Measurements from ENCODE around the gene RAB40B.

RAB40B gene

GRCh38 chr17:82644148-82644547 lies 54.4 kb downstream of the RAB40B start:
- Histone ChIP-seq H3K36me3 (ENCODE audit: control insufficient read depth in 1 of 2, insufficient read depth in 2 of 2, low read length in 2 of 2) (peaks cover 39% of the 10 kb centered on the region in 2 experiments), H3K9me3 (ENCODE audit: insufficient read depth, low read depth, low read length) (no peaks in the 10 kb centered on the region), H3K9ac (ENCODE audit: low read length) (peak overlapping the region; percentile 6), H3K23ac (ENCODE audit: low read length) (no peak overlapping the region), H4K91ac (ENCODE audit: low read depth, low read length) (no peak overlapping the region), H2AK5ac (ENCODE audit: low read length) (no peak overlapping the region), H4K12ac (ENCODE audit: low read depth, low read length) (no peak overlapping the region), H3K14ac (ENCODE audit: low read length) (no peak overlapping the region), H3K4me3 (ENCODE audit: low read depth, low read length) (no peak overlapping the region), H4K8ac (ENCODE audit: low read depth, low read length) (no peak overlapping the region), H3K79me1 (ENCODE audit: low read length) (peaks cover 5% of the 10 kb centered on the region), H2BK12ac (ENCODE audit: low read length) (no peak overlapping the region), H3K4me1 (ENCODE audit: control insufficient read depth in 1 of 2, insufficient read depth in 2 of 2, low read length in 2 of 2) (peaks cover 0 to 9% of the 10 kb centered on the region in 2 experiments), H3K27ac (ENCODE audit: low read depth, low read length) (no peak overlapping the region), H2BK120ac (ENCODE audit: insufficient read depth, low read length, poor library complexity) (no peak overlapping the region), H3K27me3 (ENCODE audit: insufficient read depth, low read length) (no peaks in the 10 kb centered on the region), H3K18ac (ENCODE audit: low read length) (no peak overlapping the region), H3K79me2 (ENCODE audit: control insufficient read depth, insufficient read depth, low read length, poor library complexity) (peaks cover 22% of the 10 kb centered on the region), H3K4ac (ENCODE audit: low read depth, low read length) (no peak overlapping the region), H2AFZ (ENCODE audit: insufficient read depth, low read length, poor library complexity) (no peak overlapping the region), H3K4me2 (ENCODE audit: low read length) (no peak overlapping the region), H2BK5ac (ENCODE audit: low read depth, low read length, poor library complexity) (no peak overlapping the region)
- WGBS (ENCODE audit: extremely low coverage, insufficient coverage, insufficient read length), result no CpG with 5 or more reads among the region's 5 CpGs
- DNase-seq, result no peak

- Histone ChIP-seq H2BK12ac (ENCODE audit: low read length) (no peak overlapping the region), H3K9ac (ENCODE audit: low read length) (no peak overlapping the region), H4K12ac (ENCODE audit: low read depth, low read length) (no peak overlapping the region), H2AK5ac (ENCODE audit: low read length) (no peak overlapping the region), H3K23ac (ENCODE audit: low read length) (no peak overlapping the region), H3K4me2 (ENCODE audit: low read length) (no peak overlapping the region), H3K18ac (ENCODE audit: low read length) (peak overlapping the region; percentile 16), H3K27me3 (ENCODE audit: insufficient read depth, low read length) (no peaks in the 10 kb centered on the region), H3K4me1 (ENCODE audit: control insufficient read depth in 1 of 2, insufficient read depth in 2 of 2, low read length in 2 of 2) (peaks cover 1 to 2% of the 10 kb centered on the region in 2 experiments), H4K91ac (ENCODE audit: low read depth, low read length) (no peak overlapping the region), H3K9me3 (ENCODE audit: insufficient read depth, low read depth, low read length) (no peaks in the 10 kb centered on the region), H3K36me3 (ENCODE audit: control insufficient read depth in 1 of 2, insufficient read depth in 2 of 2, low read length in 2 of 2) (peaks cover 40 to 43% of the 10 kb centered on the region in 2 experiments), H3K79me2 (ENCODE audit: control insufficient read depth, insufficient read depth, low read length, poor library complexity) (peaks cover 13% of the 10 kb centered on the region), H3K4ac (ENCODE audit: low read depth, low read length) (no peak overlapping the region), H4K8ac (ENCODE audit: low read depth, low read length) (no peak overlapping the region), H3K27ac (ENCODE audit: low read depth, low read length) (no peak overlapping the region), H3K4me3 (ENCODE audit: low read depth, low read length) (no peak overlapping the region), H2AFZ (ENCODE audit: insufficient read depth, low read length, poor library complexity) (no peak overlapping the region), H2BK5ac (ENCODE audit: low read depth, low read length, poor library complexity) (no peak overlapping the region), H2BK120ac (ENCODE audit: insufficient read depth, low read length, poor library complexity) (no peak overlapping the region), H3K14ac (ENCODE audit: low read length) (no peak overlapping the region), H3K79me1 (ENCODE audit: low read length) (no peaks in the 10 kb centered on the region)
- DNase-seq, result no peak
- no CpG with 5 or more reads among the region's 14 CpGs for WGBS (ENCODE audit: extremely low coverage, insufficient coverage, insufficient read length)
Measured at GRCh38 chr17:82642022-82642421, 56.5 kb downstream of the RAB40B start.

- Histone ChIP-seq H3K27ac (ENCODE audit: low read depth, low read length) (no peak overlapping the region), H3K9ac (ENCODE audit: low read length) (no peak overlapping the region), H3K23ac (ENCODE audit: low read length) (no peak overlapping the region), H3K9me3 (ENCODE audit: insufficient read depth, low read depth, low read length) (no peaks in the 10 kb centered on the region), H4K12ac (ENCODE audit: low read depth, low read length) (no peak overlapping the region), H3K4me2 (ENCODE audit: low read length) (no peak overlapping the region), H3K79me2 (ENCODE audit: control insufficient read depth, insufficient read depth, low read length, poor library complexity) (peaks cover 13% of the 10 kb centered on the region), H3K4ac (ENCODE audit: low read depth, low read length) (peak overlapping the region; percentile 22), H2BK120ac (ENCODE audit: insufficient read depth, low read length, poor library complexity) (no peak overlapping the region), H4K8ac (ENCODE audit: low read depth, low read length) (no peak overlapping the region), H3K14ac (ENCODE audit: low read length) (no peak overlapping the region), H2BK5ac (ENCODE audit: low read depth, low read length, poor library complexity) (no peak overlapping the region), H2BK12ac (ENCODE audit: low read length) (no peak overlapping the region), H3K4me3 (ENCODE audit: low read depth, low read length) (no peak overlapping the region), H3K79me1 (ENCODE audit: low read length) (no peaks in the 10 kb centered on the region), H2AK5ac (ENCODE audit: low read length) (no peak overlapping the region), H3K27me3 (ENCODE audit: insufficient read depth, low read length) (no peaks in the 10 kb centered on the region), H3K4me1 (ENCODE audit: control insufficient read depth in 1 of 2, insufficient read depth in 2 of 2, low read length in 2 of 2) (peaks cover 0 to 4% of the 10 kb centered on the region in 2 experiments), H4K91ac (ENCODE audit: low read depth, low read length) (no peak overlapping the region), H2AFZ (ENCODE audit: insufficient read depth, low read length, poor library complexity) (no peak overlapping the region), H3K36me3 (ENCODE audit: control insufficient read depth in 1 of 2, insufficient read depth in 2 of 2, low read length in 2 of 2) (peaks cover 42 to 43% of the 10 kb centered on the region in 2 experiments), H3K18ac (ENCODE audit: low read length) (no peak overlapping the region)
- no peak for DNase-seq
- WGBS (ENCODE audit: extremely low coverage, insufficient coverage, insufficient read length), result no CpG with 5 or more reads among the region's 5 CpGs
Measured at GRCh38 chr17:82640036-82640435, 58.5 kb downstream of the RAB40B start.

- Histone ChIP-seq H3K79me1 (ENCODE audit: low read length) (no peaks in the 10 kb centered on the region), H4K8ac (ENCODE audit: low read depth, low read length) (no peak overlapping the region)
- WGBS (ENCODE audit: extremely low coverage, insufficient coverage, insufficient read length), result no CpG with 5 or more reads among the region's 14 CpGs
Measured at GRCh38 chr17:82639628-82640027, 58.9 kb downstream of the RAB40B start.

More at GRCh38 chr17:82639628-82640027, 58.9 kb downstream of the RAB40B start:
- DNase-seq, result no peak
- peaks cover 0 to 4% of the 10 kb centered on the region in 2 experiments for H3K4me1 ChIP-seq (ENCODE audit: control insufficient read depth in 1 of 2, insufficient read depth in 2 of 2, low read length in 2 of 2)
- no peak overlapping the region for H3K18ac ChIP-seq (ENCODE audit: low read length)
- H3K27ac ChIP-seq (ENCODE audit: low read depth, low read length), result no peak overlapping the region
- no peak overlapping the region for H3K23ac ChIP-seq (ENCODE audit: low read length)
- no peak overlapping the region for H3K14ac ChIP-seq (ENCODE audit: low read length)
- no peak overlapping the region for H3K4me3 ChIP-seq (ENCODE audit: low read depth, low read length)
- H4K12ac ChIP-seq (ENCODE audit: low read depth, low read length), result no peak overlapping the region
- H2BK12ac ChIP-seq (ENCODE audit: low read length), result no peak overlapping the region
- H3K36me3 ChIP-seq (ENCODE audit: control insufficient read depth in 1 of 2, insufficient read depth in 2 of 2, low read length in 2 of 2), result peaks cover 43 to 44% of the 10 kb centered on the region in 2 experiments
- no peaks in the 10 kb centered on the region for H3K9me3 ChIP-seq (ENCODE audit: insufficient read depth, low read depth, low read length)
- H2BK5ac ChIP-seq (ENCODE audit: low read depth, low read length, poor library complexity), result no peak overlapping the region
- H2BK120ac ChIP-seq (ENCODE audit: insufficient read depth, low read length, poor library complexity), result no peak overlapping the region
- no peaks in the 10 kb centered on the region for H3K27me3 ChIP-seq (ENCODE audit: insufficient read depth, low read length)
- H4K91ac ChIP-seq (ENCODE audit: low read depth, low read length), result no peak overlapping the region
- no peak overlapping the region for H3K9ac ChIP-seq (ENCODE audit: low read length)
- H3K4me2 ChIP-seq (ENCODE audit: low read length), result no peak overlapping the region
- peaks cover 13% of the 10 kb centered on the region for H3K79me2 ChIP-seq (ENCODE audit: control insufficient read depth, insufficient read depth, low read length, poor library complexity)
- no peak overlapping the region for H2AK5ac ChIP-seq (ENCODE audit: low read length)
- H3K4ac ChIP-seq (ENCODE audit: low read depth, low read length), result peak overlapping the region; percentile 22
- H2AFZ ChIP-seq (ENCODE audit: insufficient read depth, low read length, poor library complexity), result no peak overlapping the region

Measured in trophoblast cell (in vitro differentiated cells and primary cell).